Measurements from ENCODE around the gene SOX8. TPM values are rescaled to one million over a fixed set of nuclear protein-coding genes. Genes with fewer than 3 reads are reported as not detected.

Gene SOX8
- total RNA-seq (2021; fragmentation: NEBNext Ultra II Directional; extraction: Animal tissue kit (Norgen Biotek cat#: 25700)): under 1 TPM in 2 of 6 experiments, not detected in 4; 0.05 to 0.07 TPM
- long read RNA-seq: 0 reads

- no peak within 1 kb of the TSS for H3K27ac Mint-ChIP-seq
- H3K36me3 Mint-ChIP-seq (ENCODE audit: low read depth): no peaks in the 10 kb centered on the region
- no peak for DNase-seq
- H3K9me3 Mint-ChIP-seq: no peaks in the 10 kb centered on the region
- peaks cover 18% of the 10 kb centered on the region for H3K27me3 Mint-ChIP-seq (ENCODE audit: insufficient read depth)
- TF ChIP-seq CTCF (IDR thresholded peaks at IDR 0.05): no peak
- peak within 1 kb of the TSS; percentile 50; the same call in 1 of the 2 replicates for H3K4me3 Mint-ChIP-seq
- no peaks in the 10 kb centered on the region for H3K4me1 Mint-ChIP-seq (ENCODE audit: low read depth)
Measured at GRCh38 chr16:981695-982144, at the start of gene SOX8. SOX8 (plus strand) TSS chr16:981770; CDS start chr16:981923, 153 bp downstream.

- Mint-ChIP-seq H3K27me3 (ENCODE audit: insufficient read depth) (peaks cover 4% of the 10 kb centered on the region; the same call in 1 of the 2 replicates), H3K9me3 (no peaks in the 10 kb centered on the region), H3K4me3 (no peak overlapping the region), H3K36me3 (ENCODE audit: low read depth) (peaks cover 5% of the 10 kb centered on the region; the same call in 1 of the 2 replicates), H3K4me1 (ENCODE audit: low read depth) (no peaks in the 10 kb centered on the region), H3K27ac (no peak overlapping the region)
- DNase-seq: no peak
- TF ChIP-seq CTCF (IDR thresholded peaks at IDR 0.05): no peak
Measured at GRCh38 chr16:932831-933330, 48.7 kb upstream of the SOX8 start.

- Mint-ChIP-seq H3K27me3 (ENCODE audit: insufficient read depth) (peaks cover 4% of the 10 kb centered on the region; the same call in 1 of the 2 replicates), H3K36me3 (ENCODE audit: low read depth) (peaks cover 5% of the 10 kb centered on the region; the same call in 1 of the 2 replicates), H3K4me3 (no peak overlapping the region), H3K27ac (no peak overlapping the region), H3K9me3 (no peaks in the 10 kb centered on the region), H3K4me1 (ENCODE audit: low read depth) (no peaks in the 10 kb centered on the region)
- TF ChIP-seq CTCF (IDR thresholded peaks at IDR 0.05): no peak
- no peak for DNase-seq
Measured at GRCh38 chr16:933581-933980, 48.0 kb upstream of the SOX8 start.

- Mint-ChIP-seq H3K36me3 (ENCODE audit: low read depth) (peaks cover 10% of the 10 kb centered on the region; the same call in 1 of the 2 replicates), H3K9me3 (no peaks in the 10 kb centered on the region), H3K4me3 (no peak overlapping the region), H3K27me3 (ENCODE audit: insufficient read depth) (peaks cover 4% of the 10 kb centered on the region; the same call in 1 of the 2 replicates), H3K27ac (no peak overlapping the region), H3K4me1 (ENCODE audit: low read depth) (no peaks in the 10 kb centered on the region)
- TF ChIP-seq CTCF (IDR thresholded peaks at IDR 0.05): no peak
- DNase-seq: no peak
Measured at GRCh38 chr16:934178-934577, 47.4 kb upstream of the SOX8 start.

GRCh38 chr16:935684-936083 is 45.9 kb upstream of the SOX8 start:
- peaks cover 9% of the 10 kb centered on the region; the same call in 1 of the 2 replicates for H3K9me3 Mint-ChIP-seq
- H3K27ac Mint-ChIP-seq: no peak overlapping the region
- H3K4me3 Mint-ChIP-seq: no peak overlapping the region
- H3K27me3 Mint-ChIP-seq (ENCODE audit: insufficient read depth): peaks cover 4% of the 10 kb centered on the region
- H3K4me1 Mint-ChIP-seq (ENCODE audit: low read depth): no peaks in the 10 kb centered on the region
- TF ChIP-seq CTCF (IDR thresholded peaks at IDR 0.05): no peak
- DNase-seq: no peak
- H3K36me3 Mint-ChIP-seq (ENCODE audit: low read depth): peaks cover 12% of the 10 kb centered on the region

All from HFFc6 (cell line).